Stimulated activated naive CD8-positive, alpha-beta T cell treated with anti-CD3 and anti-CD28 coated beads, Interleukin-15, Interleukin-2, amounts not matched to agents 100 U/mL and 50 U/mL, for 24 hours (primary cell): ENCODE measurements around the gene LY6G5B.

Source experiments
- ATAC-seq: fragments of 150-1000 bp; cut with Tn5 transposase; one replicate; pipeline ENCODE4 v1.10.0; 2021
- DNase-seq: peaks from one replicate; pipeline ENCODE4 v3.0.0; 2021

LY6G5B gene

DNA sequence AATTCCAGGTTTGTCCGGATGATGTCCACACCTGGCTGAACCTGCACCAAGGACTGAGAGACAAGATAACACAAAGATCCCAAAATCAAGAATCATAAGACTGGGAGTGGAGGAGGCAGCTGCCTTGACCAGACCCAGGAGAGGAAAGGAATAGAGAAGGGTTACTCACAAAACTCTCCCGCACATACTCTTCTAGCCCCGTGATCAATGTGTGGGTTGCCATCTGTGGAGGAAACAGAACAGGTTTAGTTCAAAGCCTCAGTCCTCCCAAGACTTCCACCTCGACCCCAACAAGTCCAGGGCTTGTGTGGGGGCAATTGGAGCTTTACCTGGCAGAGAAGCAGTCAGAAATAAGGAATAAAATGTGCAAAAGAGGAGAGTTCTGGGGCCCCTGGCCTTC lies 28.4 kb upstream of the LY6G5B start:
- ATAC-seq: no peak
- no peak for DNase-seq

GRCh38 chr6:31642798-31643570 lies 26.8 kb upstream of the LY6G5B start:
- ATAC-seq: no peak

GRCh38 chr6:31643818-31644454 lies 25.8 kb upstream of the LY6G5B start:
- no peak for DNase-seq
- no peak for ATAC-seq

More at GRCh38 chr6:31642798-31643570, 26.8 kb upstream of the LY6G5B start:
- DNase-seq: no peak

DNA sequence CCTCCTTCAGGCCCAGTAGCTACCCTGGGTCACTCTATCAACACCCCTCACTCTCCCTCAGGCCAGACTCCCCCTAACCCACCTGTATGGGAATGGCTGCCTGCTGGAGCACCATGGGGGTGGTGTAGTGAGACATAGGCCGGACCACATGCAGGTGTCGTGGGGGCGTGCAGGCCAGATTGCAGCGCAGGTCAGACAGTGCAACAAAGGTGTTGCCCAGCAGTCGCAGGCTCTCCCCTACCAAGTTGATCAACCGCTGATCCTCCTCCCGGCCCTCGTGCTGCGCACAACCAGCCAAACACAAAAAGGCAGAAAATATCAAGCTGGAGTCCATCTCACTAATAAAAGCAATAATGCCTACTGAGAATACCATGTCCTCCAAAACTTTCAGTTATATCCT lies 24.5 kb upstream of the LY6G5B start:
- DNase-seq: no peak
- ATAC-seq: no peak

GRCh38 chr6:31651602-31652191 lies 18.1 kb upstream of the LY6G5B start:
- DNase-seq (no peak), ATAC-seq (peak; percentile 50)

DNA sequence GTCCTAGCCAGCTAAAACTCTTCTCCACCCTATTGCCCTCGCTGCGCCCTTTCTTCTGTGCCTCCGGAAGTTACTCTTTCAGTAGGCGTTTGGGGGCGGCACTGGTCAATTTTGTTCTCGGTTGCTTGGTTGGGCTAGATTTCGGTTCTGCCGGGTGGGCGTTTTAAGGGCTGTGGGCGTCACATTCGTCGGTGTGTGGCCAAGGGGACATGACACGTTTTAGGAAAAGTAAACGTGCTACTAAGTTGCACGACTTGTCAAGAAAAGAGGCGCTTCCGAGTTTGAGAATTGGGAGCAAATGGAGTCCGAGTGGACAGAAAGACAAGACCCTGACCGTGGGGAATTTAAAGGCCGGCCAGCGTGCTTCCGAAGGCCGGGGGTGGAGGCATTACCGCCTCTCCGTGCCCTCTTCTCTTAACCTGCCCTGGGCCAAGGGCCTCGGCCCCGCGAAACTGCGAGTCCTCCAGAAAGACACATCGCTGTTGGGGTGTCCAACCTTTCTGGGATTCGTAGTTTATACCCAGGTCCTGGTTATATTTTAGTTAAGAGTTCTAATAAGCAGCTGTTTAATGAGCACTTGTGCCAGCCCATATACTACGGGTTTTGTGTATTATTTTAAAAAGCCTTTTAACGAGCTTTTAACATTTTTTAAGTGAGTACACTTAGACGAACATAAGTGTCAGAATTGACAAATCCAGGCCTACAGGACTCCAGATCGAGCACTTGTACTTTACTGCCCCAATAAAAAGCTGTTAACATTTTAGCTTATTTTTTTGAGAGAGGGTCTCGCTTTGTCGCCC lies 16.7 kb upstream of the LY6G5B start:
- peak; percentile 86 for DNase-seq
- ATAC-seq: peak; percentile 66

- ATAC-seq: no peak
- no peak for DNase-seq
These were observed 15.0 kb upstream of the LY6G5B start for GRCh38 chr6:31654574-31655348.

GRCh38 chr6:31655349-31656237 lies 14.2 kb upstream of the LY6G5B start, which contains the start of gene APOM:
Gene APOM, plus strand, starts transcription at chr6:31655894. Its CDS starts 73 bp downstream, at chr6:31655967.
- no peak for DNase-seq
- no peak for ATAC-seq

DNA sequence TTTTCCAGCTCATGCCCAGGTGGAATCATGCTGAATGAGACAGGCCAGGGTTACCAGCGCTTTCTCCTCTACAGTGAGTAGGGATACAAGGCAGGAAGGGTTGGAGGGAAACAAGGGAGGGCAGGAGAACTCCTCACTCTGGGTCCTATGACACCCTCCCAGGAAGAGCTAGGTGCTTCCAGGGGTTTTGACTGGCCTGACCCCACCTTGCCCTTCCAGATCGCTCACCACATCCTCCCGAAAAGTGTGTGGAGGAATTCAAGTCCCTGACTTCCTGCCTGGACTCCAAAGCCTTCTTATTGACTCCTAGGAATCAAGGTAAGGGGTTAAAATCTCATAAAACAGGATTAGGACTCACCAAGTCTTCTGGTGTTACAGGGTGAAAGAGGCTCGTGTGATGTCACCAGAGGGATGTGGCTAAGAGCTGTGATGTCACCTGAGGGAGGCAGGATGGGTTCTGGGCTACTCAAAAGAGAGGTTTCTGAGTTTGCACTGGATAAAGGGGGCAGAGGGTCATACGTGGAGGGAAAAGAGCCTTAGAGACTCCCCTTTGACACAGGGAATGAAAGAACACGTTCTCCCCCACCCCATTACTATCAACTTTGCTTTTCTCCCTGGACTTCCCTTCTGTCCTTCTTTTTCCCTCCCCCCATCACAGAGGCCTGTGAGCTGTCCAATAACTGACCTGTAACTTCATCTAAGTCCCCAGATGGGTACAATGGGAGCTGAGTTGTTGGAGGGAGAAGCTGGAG lies 12.2 kb upstream of the LY6G5B start:
- ATAC-seq (no peak), DNase-seq (peak; percentile 37)

GRCh38 chr6:31658158-31658688 lies 11.6 kb upstream of the LY6G5B start:
- DNase-seq: no peak
- no peak for ATAC-seq

- DNase-seq: no peak
- no peak for ATAC-seq
These were observed 10.7 kb upstream of the LY6G5B start for GRCh38 chr6:31658983-31659648.

DNA sequence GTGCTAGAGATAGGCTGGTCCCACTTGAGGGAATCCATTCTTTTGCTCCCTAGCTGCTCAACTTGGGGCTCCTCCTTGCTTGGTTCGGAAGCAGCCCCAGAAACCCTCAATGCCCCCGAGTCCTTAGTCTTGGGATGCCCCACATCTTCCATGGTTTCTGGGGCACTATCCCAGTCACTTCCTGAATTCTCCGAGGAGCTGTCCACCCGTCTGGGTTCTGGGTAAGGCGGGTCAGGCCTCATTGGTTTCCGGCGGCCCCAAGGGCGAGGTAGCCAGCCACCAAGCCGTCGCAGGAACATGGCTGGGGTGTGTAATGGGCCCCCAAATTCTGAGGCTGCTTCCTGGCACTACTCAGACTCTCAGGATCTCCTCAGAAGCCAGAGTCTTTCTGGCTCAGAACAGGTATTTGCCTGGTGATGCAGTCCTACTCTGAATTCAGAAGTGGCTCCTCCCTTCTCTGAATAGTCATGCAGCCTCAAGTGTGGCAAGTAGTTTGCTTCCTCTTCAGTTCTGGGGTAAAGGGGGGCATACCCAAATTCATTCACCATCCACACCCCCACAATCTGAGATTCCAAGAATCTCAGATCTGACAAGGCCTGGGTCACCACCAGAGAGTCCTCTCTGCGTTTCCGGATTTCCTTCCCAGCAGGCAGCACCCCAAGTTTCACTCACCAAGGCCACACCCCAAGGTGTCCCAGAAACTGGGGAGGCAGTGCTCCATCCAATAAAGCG lies 10.0 kb upstream of the LY6G5B start:
- ATAC-seq (peak; percentile 25), DNase-seq (peak; percentile 54)

- ATAC-seq (peak; percentile 75), DNase-seq (peak; percentile 87)
These were observed 9.2 kb upstream of the LY6G5B start, which contains the start of gene C6orf47 for GRCh38 chr6:31660381-31661261. Gene C6orf47, minus strand, starts transcription at chr6:31660778. Its CDS starts 831 bp downstream, at chr6:31659947.

DNA sequence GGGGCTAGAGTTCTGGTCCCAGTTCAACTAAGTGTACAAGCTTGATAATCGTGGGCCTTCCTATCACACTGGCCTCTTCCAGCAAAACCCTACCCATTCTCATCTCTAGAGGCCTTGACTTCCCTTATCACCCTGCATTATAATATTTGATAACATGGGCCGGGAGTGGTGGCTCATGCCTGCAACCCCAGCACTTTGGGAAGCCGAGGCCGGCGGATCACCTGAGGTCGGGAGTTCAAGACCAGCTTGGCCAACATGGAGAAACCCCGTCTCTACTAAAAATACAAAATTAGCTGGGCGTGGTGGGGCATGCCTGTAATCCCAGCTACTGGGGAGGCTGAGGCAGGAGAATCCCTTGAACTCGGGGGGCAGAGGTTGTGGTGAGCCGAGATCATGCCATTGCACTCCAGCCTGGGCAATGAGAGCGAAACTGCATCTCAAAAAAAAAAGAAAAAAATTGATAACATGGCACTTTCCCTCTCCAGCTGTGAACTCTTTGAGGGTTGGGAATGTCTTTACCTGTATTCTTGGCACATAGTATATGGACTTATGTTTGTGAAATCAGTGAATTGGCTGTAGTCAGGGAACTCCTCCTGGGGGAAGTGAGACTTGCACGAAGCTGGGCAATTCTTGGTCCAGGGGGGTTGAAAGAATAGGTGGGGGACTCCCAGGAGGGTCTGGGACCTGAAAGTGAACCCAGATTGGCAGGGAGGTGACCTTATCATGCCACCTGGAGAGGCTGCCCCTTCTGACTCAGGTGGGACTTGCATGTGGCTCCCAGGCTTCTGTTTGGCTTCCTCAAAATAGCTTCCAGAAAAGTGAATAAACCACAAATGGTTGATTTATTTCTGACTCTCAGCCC lies 8.3 kb upstream of the LY6G5B start:
- DNase-seq (no peak), ATAC-seq (no peak)

DNA sequence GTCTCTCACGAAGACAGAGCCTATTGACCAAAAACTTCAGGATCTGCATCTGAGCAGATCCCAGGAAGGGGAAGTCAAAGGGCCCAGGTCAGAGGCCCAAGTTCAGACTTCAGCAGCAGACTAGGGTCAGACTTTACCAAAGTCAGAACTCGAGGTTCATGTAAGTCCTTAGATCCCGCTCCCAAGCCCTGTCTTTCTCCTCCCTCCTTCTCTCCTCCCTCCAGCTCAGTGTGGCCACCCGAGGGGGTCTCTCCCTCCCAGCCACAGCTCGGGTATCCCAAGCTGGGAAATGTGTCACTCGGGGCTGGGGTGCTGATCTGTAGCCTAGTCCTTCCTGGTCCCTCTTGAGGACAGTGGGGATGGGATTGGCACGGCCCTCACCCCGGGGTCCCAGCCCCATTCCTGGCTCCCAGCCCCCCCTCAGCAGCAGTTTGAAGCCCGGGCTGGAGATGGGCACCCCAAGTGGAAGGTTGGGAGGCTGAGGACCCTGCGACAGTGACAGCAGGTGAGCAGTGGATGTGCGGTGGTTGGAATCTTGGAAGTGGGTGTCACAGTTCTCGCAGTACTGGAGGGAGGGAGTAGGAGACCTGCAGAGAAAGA lies 7.6 kb upstream of the LY6G5B start:
- DNase-seq (no peak), ATAC-seq (no peak)
